Stimulated activated CD8-positive, alpha-beta memory T cell treated with anti-CD3 and anti-CD28 coated beads, Interleukin-4, amount 100 ng/mL, for 48 hours (primary cell): Measurements from ENCODE around the gene PKD2.
"Not testable (repeated sequence)": the region's sequence is repeated elsewhere in the genome, so short reads cannot be mapped to it uniquely, and the experiment has no call there.

Source experiments
- DNase-seq: peaks from one replicate; pipeline ENCODE4 v3.0.0-alpha.2; 2020

PKD2 gene

GRCh38 chr4:88078579-88078978 lies 71.1 kb downstream of the PKD2 start:
- no peak for DNase-seq

DNA sequence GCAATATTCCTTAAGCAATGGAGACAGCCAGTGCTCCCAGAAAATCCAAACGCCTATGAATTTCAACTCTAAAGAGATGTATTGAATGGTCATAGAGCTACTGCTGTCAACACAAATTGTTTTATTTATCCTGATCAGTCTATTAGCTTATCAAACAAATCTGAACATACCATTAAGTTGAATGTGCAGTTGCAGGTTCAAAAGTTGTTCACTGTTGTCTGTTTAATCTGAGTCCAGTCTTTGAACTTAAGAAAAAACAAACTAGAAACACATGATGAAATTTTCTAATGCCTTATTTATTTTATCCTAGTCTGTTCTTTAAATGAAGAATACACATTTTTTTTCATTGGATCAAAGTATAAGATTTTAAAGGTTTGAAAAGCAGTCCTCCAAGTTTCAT lies 73.2 kb downstream of the PKD2 start:
- no peak for DNase-seq

DNA sequence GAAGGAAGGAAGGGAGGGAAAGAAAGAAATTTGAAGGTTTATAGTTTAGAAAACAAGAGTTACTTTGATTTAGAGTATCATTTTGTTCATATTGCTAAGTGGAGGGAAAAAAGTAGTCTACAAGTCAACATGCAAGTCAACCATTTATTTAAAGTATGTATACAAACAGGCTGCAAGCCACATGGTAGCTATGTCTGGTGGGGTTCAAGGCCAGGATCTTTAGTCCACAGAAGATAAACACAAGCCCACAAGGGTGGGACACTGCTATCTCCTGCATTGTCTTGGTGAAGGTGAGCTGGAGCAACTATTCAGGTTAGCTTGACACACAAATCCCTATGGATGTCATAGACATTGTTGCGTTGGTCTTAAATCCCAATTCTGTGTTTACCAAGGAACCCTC lies 79.6 kb downstream of the PKD2 start:
- DNase-seq = no peak

DNA sequence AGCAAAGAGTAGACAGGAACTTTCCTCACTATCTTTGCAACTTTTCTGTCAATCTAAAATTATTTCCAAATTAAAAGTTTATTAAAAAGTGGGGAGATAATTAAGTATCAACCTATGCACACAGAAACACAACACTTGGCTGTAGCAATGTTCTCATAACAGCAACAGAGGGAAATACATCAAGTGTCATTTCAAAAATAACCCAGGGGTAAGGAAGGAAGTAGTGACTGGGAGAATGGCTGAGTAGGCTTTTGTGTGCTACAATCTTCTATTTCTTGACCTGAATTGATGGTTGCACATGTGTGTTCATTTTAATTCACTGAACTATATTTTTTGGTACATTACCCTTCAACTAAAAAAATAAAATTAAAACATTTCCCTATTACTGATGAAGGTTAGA lies 83.5 kb downstream of the PKD2 start:
- no peak for DNase-seq

GRCh38 chr4:88091378-88091777 lies 83.9 kb downstream of the PKD2 start:
- no peak for DNase-seq

- DNase-seq = no peak
These were observed 86.4 kb downstream of the PKD2 start for GRCh38 chr4:88093874-88094273.

- no peak for DNase-seq
These were observed 89.9 kb downstream of the PKD2 start for GRCh38 chr4:88097301-88097700.

DNA sequence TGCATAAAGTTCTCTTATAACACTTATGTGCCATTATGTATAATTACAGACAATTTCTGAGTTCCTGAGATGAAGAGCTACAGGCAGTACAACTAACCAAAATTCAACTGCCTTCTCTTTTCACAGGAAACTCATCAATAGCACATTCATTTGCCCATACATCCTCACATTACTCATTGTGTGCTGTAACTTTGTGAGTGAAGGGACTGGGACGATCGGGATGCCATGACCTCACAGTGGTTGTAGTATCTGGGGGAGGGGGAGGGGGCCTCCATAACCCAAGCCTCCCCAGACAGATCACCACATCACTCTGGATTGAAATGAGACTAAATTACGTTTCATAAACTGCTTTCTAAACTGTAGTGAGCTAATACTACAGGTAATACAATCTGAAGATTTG lies 90.3 kb downstream of the PKD2 start:
- DNase-seq = no peak

DNA sequence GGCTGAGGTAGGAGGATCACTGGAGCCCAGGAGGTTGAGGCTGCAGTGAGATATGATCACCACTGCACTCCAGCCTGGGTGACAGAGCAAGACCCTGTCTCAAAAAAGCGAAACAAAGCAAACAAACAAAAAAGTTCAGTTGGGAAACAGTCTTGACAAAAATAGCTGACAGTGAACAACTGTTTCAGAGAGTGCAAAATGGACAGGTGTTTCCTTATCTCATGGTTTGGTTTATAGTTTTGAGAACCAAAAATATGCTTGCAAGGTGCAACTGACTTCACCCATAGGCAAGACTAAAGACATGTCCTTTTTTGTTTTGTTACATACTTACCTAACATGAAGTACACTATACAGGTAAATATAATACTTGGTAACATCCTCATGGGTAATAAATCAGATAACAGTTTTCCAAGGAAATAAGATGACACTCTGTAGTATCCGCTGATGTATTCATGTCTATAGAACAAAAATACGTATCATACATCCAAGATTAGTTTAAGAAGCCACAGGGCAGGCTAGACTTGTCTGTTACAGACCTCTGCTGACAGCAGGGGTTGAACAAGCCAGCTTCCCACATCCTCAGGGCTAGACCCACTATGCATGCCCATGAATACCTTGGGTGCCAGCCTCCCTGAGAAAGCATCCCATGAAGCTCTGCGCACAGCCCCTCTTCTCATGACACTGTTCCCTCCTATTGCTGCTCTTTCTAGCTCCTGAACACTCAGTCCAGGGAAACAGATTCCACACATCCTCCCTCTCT lies 91.7 kb downstream of the PKD2 start:
- no peak for DNase-seq

DNA sequence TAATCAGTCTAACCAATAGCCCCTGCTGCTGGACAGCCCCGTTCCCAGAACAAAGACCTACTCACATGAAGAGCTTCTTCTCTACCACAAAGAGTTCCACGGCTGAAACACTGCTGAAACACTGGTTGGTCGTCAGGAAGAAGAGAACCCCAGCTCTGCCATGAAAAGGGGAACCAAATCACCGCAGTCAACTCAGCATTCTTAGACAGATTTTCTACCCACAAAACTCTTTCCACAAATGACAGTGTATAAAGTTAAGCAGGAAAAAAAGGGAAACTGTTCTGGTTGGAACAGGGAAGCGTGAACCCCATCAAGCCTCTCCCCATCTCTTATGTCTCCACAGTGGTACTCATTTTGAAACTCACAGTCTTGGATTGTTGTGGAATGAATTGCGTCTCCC lies 93.7 kb downstream of the PKD2 start:
- no peak for DNase-seq

DNA sequence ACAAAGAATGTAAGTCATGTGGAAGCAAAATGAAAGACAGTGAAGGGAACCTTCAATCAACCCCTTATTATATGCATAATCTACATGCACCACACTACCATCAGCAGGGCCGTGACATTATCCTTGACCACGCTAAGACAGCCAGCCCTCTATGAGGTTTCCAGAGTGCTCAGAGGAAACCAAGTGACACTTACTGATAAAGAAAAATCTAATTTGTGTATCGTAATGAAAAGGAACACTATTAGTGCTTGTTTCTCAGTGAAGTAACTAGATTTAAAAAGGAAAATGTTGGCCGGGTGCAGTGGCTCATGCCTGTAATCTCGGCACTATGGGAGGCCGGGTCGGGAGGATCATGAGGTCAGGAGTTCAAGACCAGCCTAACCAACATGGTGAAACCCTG lies 94.6 kb downstream of the PKD2 start:
- DNase-seq = no peak

GRCh38 chr4:88104902-88105610 lies 97.6 kb downstream of the PKD2 start:
- no peak for DNase-seq

- no peak for DNase-seq
These were observed 98.8 kb downstream of the PKD2 start for GRCh38 chr4:88106205-88106604.

- DNase-seq = no peak
These were observed 100.1 kb downstream of the PKD2 start for GRCh38 chr4:88107406-88108107.

DNA sequence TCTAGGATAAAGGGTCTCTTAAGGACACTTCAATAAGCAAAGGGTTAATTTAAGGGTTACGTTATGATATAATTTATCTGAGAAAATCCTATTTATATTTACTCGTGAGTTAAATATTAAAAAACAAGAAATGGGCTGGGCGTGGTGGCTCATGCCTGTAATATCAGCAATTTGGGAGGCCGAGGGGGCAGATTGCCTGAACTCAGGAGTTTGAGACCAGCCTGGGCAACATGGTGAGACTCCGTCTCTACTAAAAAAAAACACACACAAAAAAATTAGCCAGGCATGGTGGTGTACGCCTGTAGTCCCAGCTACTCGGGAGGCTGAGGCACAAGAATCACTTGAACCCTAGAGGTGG lies 100.7 kb downstream of the PKD2 start:
- not testable (repeated sequence) for DNase-seq

GRCh38 chr4:88108747-88109122 lies 101.3 kb downstream of the PKD2 start:
- no peak for DNase-seq

DNA sequence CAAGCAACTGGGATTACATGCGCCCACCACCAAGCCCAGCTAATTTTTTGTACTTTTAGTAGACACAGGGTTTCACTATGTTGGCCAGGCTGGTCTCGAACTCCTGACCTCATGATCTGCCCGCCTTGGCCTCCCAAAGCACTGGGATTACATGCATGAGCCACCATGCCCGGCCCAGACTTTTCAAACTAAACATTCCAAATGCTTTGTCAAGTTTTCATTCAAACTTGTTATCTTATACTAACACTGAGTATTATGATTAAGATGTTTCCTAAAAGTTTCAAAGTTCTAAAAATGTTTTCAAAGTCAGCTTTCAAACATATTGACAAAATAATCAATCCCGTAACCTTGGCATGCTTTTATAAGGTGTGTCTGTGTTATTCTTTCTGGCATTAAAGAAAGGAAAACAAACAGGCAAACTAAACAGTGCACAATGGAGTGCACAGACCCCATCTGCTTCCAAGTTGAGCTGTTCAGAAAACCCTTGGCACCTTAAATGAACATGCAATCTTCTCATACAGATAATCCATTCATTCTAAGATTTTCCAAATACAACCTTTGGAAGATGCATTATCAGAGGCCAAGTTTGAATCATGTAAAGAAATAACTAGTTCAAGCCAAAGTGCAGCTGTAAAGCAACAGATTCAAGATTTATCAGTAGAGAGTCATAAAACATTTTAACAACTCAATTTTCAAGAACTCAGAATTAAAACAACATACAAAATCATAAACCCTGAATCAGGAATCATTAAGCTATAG lies 101.9 kb downstream of the PKD2 start:
- no peak for DNase-seq

DNA sequence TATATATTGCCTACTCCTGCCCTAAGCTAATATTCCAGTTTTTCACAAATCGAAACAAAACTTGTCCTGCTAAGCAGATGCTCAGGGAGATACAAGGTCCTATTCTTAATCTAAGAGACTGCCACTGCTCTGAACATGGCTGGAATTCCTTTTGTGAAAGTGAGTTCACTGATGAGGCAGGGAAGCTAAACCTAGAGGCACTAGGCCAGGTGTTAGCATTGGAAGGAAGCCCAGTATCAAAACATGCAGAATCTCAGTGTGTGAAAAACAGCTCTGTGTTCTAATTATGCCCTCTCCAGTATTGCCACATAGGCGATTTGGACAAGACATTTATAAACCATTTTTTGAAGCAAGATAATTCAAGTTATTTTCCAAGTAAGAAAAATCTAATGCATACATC lies 103.4 kb downstream of the PKD2 start:
- no peak for DNase-seq

GRCh38 chr4:88112856-88113255 lies 105.4 kb downstream of the PKD2 start:
- no peak for DNase-seq

DNA sequence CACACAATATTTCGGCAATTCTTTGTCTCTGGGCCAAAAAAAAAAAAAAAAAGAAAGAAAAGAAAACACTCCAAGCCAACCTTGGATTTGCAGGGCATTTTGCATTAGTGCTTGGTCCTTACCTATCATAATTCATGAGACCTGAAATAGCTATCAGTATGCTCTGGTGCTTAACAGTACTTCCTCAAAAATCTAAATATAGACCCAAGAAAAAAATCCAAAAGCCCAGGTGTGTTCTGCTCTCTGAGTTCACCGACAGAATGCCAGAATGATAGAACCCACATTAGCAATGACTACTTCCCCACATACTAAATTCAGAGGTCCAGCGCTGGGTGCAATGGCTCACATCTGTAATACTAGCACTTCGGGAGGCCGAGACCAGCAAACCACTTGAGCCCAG lies 108.2 kb downstream of the PKD2 start:
- DNase-seq = no peak

GRCh38 chr4:88119943-88120342 lies 112.5 kb downstream of the PKD2 start:
- DNase-seq = no peak

DNA sequence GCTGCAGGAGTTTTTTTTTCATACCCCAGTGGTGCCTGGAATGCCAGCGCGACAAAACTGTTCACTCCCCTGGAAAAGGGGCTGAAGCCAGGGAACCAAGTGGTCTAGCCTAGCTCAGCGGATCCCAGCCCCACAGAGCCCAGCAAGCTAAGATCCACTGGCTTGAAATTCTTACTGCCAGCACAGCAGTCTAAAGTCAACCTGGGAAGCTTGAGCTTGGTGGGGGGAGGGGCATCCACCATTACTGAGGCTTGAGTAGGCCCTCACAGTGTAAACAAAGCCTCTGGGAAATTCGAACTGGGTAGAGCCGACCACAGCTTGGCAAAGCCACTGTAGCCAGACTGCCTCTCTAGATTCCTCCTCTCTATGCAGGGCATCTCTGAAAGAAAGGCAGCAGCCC lies 114.8 kb downstream of the PKD2 start:
- not testable (repeated sequence) for DNase-seq
